NCI-H82 treated with DMSO at 0.1 percent for 48 hours (cell line): ENCODE data around the gene USP17L15.
"Not testable (repeated sequence)": the region's sequence is repeated elsewhere in the genome, so short reads cannot be mapped to it uniquely, and the experiment has no call there.

ENCODE experiments used
- DNase-seq: peaks from one replicate; lab custom pipeline; 2025; ENCODE audit not compliant: unreplicated experiment; lab: John Stamatoyannopoulos, UW

USP17L15 gene, protein sequence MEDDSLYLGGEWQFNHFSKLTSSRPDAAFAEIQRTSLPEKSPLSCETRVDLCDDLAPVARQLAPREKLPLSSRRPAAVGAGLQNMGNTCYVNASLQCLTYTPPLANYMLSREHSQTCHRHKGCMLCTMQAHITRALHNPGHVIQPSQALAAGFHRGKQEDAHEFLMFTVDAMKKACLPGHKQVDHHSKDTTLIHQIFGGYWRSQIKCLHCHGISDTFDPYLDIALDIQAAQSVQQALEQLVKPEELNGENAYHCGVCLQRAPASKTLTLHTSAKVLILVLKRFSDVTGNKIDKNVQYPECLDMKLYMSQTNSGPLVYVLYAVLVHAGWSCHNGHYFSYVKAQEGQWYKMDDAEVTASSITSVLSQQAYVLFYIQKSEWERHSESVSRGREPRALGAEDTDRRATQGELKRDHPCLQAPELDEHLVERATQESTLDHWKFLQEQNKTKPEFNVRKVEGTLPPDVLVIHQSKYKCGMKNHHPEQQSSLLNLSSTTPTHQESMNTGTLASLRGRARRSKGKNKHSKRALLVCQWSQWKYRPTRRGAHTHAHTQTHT

DNA sequence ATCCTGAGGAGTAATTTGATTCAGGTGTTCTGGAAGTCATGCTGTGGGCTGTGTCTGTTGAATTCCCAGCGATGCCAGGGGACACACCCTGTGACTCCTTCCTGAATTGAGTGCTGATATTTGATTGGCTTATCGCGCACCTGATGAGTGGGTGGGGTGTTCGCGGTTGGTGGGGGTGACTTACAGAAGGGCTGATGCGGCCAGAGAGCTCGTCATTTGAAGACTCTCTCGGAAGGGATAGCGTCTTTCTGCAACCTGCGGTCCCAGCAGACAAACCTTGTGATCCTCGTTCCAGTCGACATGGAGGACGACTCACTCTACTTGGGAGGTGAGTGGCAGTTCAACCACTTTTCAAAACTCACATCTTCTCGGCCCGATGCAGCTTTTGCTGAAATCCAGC is at the start of gene USP17L15:
TSS of gene USP17L15 (plus strand) at position 301 of the 400 bp plus-strand sequence. CDS start at position 301, 0 bp downstream.
- DNase-seq, result not testable (repeated sequence)

DNA sequence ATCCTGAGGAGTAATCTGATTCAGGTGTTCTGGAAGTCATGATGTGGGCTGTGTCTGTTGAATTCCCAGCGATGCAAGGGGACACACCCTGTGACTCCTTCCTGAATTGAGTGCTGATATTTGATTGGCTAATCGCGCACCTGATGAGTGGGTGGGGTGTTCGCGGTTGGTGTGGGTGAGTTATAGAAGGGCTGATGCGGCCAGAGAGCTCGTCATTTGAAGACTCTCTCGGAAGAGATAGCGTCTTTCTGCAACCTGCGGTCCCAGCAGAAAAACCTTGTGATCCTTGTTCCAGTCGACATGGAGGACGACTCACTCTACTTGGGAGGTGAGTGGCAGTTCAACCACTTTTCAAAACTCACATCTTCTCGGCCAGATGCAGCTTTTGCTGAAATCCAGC is 23.8 kb upstream of the USP17L15 start, which contains the start of gene USP17L10:
TSS of gene USP17L10 (plus strand) at position 301 of the 400 bp plus-strand sequence. CDS start at position 301, 0 bp downstream.
- DNase-seq, result not testable (repeated sequence)

DNA sequence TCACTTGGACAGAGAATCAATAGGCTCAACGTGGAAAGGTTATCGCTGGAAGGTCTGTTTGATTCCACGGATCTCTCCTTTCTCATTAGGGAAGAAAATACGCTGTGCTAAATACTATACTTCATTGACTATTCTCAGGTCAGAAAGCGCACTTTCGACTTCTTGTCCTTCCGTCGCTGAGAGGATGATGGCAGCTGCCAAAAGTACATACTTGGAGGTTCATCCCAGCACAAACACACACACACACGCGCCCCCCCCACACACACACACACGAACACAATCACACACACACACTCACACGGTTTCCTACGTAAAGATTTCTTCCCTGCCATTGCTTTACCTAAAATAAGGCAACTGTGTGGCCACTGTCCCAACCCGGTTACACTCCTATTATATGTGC is 19.5 kb upstream of the USP17L15 start:
- not testable (repeated sequence) for DNase-seq

DNA sequence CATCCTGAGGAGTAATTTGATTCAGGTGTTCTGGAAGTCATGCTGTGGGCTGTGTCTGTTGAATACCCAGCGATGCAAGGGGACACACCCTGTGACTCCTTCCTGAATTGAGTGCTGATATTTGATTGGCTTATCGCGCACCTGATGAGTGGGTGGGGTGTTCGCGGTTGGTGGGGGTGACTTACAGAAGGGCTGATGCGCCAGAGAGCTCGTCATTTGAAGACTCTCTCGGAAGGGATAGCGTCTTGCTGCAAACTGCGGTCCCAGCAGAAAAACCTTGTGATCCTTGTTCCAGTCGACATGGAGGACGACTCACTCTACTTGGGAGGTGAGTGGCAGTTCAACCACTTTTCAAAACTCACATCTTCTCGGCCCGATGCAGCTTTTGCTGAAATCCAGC is 19.1 kb upstream of the USP17L15 start, which contains the start of gene USP17L11:
TSS of gene USP17L11 (plus strand) at position 301 of the 400 bp plus-strand sequence. CDS start at position 301, 0 bp downstream.
- DNase-seq, result not testable (repeated sequence)

DNA sequence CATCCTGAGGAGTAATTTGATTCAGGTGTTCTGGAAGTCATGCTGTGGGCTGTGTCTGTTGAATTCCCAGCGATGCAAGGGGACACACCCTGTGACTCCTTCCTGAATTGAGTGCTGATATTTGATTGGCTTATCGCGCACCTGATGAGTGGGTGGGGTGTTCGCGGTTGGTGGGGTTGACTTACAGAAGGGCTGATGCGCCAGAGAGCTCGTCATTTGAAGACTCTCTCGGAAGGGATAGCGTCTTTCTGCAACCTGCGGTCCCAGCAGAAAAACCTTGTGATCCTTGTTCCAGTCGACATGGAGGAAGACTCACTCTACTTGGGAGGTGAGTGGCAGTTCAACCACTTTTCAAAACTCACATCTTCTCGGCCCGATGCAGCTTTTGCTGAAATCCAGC is 14.3 kb upstream of the USP17L15 start, which contains the start of gene USP17L12:
TSS of gene USP17L12 (plus strand) at position 301 of the 400 bp plus-strand sequence. CDS start at position 301, 0 bp downstream.
- DNase-seq, result not testable (repeated sequence)

DNA sequence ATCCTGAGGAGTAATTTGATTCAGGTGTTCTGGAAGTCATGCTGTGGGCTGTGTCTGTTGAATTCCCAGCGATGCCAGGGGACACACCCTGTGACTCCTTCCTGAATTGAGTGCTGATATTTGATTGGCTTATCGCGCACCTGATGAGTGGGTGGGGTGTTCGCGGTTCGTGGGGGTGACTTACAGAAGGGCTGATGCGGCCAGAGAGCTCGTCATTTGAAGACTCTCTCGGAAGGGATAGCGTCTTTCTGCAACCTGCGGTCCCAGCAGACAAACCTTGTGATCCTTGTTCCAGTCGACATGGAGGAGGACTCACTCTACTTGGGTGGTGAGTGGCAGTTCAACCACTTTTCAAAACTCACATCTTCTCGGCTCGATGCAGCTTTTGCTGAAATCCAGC is 9.6 kb upstream of the USP17L15 start, which contains the start of gene USP17L13:
TSS of gene USP17L13 (plus strand) at position 301 of the 400 bp plus-strand sequence. CDS start at position 301, 0 bp downstream.
- not testable (repeated sequence) for DNase-seq

DNA sequence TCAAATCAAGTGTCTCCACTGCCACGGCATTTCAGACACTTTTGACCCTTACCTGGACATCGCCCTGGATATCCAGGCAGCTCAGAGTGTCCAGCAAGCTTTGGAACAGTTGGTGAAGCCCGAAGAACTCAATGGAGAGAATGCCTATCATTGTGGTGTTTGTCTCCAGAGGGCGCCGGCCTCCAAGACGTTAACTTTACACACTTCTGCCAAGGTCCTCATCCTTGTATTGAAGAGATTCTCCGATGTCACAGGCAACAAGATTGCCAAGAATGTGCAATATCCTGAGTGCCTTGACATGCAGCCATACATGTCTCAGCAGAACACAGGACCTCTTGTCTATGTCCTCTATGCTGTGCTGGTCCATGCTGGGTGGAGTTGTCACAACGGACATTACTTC is 3.9 kb upstream of the USP17L15 start:
- DNase-seq, result not testable (repeated sequence)

DNA sequence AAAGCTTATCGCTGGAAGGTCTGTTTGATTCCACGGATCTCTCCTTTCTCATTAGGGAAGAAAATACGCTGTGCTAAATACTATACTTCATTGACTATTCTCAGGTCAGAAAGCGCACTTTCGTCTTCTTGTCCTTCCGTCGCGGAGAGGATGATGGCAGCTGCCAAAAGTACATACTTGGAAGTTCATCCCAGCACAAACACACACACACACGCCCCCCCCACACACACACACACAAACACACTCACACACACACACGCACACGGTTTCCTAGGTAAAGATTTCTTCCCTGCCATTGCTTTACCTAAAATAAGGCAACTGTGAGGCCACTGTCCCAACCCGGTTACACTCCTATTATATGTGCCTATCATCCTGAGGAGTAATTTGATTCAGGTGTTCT is 4.3 kb downstream of the USP17L15 start:
- DNase-seq, result not testable (repeated sequence)

DNA sequence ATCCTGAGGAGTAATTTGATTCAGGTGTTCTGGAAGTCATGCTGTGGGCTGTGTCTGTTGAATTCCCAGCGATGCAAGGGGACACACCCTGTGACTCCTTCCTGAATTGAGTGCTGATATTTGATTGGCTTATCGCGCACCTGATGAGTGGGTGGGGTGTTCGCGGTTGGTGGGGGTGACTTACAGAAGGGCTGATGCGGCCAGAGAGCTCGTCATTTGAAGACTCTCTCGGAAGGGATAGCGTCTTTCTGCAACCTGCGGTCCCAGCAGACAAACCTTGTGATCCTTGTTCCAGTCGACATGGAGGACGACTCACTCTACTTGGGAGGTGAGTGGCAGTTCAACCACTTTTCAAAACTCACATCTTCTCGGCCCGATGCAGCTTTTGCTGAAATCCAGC is 9.4 kb downstream of the USP17L15 start, which contains the start of gene USP17L17:
TSS of gene USP17L17 (plus strand) at position 301 of the 400 bp plus-strand sequence. CDS start at position 301, 0 bp downstream.
- not testable (repeated sequence) for DNase-seq

DNA sequence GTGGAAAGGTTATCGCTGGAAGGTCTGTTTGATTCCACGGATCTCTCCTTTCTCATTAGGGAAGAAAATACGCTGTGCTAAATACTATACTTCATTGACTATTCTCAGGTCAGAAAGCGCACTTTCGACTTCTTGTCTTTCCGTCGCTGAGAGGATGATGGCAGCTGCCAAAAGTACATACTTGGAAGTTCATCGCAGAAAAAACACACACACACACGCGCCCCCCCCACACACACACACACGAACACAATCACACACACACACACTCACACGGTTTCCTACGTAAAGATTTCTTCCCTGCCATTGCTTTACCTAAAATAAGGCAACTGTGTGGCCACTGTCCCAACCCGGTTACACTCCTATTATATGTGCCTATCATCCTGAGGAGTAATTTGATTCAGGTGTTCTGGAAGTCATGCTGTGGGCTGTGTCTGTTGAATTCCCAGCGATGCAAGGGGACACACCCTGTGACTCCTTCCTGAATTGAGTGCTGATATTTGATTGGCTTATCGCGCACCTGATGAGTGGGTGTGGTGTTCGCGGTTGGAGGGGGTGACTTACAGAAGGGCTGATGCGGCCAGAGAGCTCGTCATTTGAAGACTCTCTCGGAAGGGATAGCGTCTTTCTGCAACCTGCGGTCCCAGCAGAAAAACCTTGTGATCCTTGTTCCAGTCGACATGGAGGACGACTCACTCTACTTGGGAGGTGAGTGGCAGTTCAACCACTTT is 13.9 kb downstream of the USP17L15 start, which contains the start of gene USP17L18:
TSS of gene USP17L18 (plus strand) at position 678 of the 728 bp plus-strand sequence. CDS start at position 678, 0 bp downstream.
- DNase-seq, result not testable (repeated sequence)

DNA sequence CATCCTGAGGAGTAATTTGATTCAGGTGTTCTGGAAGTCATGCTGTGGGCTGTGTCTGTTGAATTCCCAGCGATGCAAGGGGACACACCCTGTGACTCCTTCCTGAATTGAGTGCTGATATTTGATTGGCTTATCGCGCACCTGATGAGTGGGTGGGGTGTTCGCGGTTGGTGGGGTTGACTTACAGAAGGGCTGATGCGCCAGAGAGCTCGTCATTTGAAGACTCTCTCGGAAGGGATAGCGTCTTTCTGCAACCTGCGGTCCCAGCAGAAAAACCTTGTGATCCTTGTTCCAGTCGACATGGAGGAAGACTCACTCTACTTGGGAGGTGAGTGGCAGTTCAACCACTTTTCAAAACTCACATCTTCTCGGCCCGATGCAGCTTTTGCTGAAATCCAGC is 18.9 kb downstream of the USP17L15 start, which contains the start of gene USP17L19:
TSS of gene USP17L19 (plus strand) at position 301 of the 400 bp plus-strand sequence. CDS start at position 301, 0 bp downstream.
- not testable (repeated sequence) for DNase-seq

DNA sequence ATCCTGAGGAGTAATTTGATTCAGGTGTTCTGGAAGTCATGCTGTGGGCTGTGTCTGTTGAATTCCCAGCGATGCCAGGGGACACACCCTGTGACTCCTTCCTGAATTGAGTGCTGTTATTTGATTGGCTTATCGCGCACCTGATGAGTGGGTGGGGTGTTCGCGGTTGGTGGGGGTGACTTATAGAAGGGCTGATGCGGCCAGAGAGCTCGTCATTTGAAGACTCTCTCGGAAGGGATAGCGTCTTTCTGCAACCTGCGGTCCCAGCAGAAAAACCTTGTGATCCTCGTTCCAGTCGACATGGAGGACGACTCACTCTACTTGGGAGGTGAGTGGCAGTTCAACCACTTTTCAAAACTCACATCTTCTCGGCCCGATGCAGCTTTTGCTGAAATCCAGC is 23.6 kb downstream of the USP17L15 start, which contains the start of gene USP17L20:
TSS of gene USP17L20 (plus strand) at position 301 of the 400 bp plus-strand sequence. CDS start at position 301, 0 bp downstream.
- DNase-seq, result not testable (repeated sequence)

DNA sequence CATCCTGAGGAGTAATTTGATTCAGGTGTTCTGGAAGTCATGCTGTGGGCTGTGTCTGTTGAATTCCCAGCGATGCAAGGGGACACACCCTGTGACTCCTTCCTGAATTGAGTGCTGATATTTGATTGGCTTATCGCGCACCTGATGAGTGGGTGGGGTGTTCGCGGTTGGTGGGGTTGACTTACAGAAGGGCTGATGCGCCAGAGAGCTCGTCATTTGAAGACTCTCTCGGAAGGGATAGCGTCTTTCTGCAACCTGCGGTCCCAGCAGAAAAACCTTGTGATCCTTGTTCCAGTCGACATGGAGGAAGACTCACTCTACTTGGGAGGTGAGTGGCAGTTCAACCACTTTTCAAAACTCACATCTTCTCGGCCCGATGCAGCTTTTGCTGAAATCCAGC is 28.4 kb downstream of the USP17L15 start, which contains the start of gene USP17L21:
TSS of gene USP17L21 (plus strand) at position 301 of the 400 bp plus-strand sequence. CDS start at position 301, 0 bp downstream.
- not testable (repeated sequence) for DNase-seq

DNA sequence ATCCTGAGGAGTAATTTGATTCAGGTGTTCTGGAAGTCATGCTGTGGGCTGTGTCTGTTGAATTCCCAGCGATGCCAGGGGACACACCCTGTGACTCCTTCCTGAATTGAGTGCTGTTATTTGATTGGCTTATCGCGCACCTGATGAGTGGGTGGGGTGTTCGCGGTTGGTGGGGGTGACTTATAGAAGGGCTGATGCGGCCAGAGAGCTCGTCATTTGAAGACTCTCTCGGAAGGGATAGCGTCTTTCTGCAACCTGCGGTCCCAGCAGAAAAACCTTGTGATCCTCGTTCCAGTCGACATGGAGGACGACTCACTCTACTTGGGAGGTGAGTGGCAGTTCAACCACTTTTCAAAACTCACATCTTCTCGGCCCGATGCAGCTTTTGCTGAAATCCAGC is 33.1 kb downstream of the USP17L15 start, which contains the start of gene USP17L22:
TSS of gene USP17L22 (plus strand) at position 301 of the 400 bp plus-strand sequence. CDS start at position 301, 0 bp downstream.
- DNase-seq, result not testable (repeated sequence)

DNA sequence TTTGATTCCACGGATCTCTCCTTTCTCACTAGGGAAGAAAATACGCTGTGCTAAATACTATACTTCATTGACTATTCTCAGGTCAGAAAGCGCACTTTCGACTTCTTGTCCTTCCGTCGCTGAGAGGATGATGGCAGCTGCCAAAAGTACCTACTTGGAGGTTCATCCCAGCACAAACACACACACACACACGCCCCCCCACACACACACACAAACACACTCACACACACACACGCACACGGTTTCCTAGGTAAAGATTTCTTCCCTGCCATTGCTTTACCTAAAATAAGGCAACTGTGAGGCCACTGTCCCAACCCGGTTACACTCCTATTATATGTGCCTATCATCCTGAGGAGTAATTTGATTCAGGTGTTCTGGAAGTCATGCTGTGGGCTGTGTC is 37.5 kb downstream of the USP17L15 start:
- DNase-seq, result not testable (repeated sequence)
